Measurements from ENCODE around the gene SLC35B2.
A peak's percentile ranks its signal among the peaks of the same experiment; 100 is the strongest.

Gene SLC35B2

DNA sequence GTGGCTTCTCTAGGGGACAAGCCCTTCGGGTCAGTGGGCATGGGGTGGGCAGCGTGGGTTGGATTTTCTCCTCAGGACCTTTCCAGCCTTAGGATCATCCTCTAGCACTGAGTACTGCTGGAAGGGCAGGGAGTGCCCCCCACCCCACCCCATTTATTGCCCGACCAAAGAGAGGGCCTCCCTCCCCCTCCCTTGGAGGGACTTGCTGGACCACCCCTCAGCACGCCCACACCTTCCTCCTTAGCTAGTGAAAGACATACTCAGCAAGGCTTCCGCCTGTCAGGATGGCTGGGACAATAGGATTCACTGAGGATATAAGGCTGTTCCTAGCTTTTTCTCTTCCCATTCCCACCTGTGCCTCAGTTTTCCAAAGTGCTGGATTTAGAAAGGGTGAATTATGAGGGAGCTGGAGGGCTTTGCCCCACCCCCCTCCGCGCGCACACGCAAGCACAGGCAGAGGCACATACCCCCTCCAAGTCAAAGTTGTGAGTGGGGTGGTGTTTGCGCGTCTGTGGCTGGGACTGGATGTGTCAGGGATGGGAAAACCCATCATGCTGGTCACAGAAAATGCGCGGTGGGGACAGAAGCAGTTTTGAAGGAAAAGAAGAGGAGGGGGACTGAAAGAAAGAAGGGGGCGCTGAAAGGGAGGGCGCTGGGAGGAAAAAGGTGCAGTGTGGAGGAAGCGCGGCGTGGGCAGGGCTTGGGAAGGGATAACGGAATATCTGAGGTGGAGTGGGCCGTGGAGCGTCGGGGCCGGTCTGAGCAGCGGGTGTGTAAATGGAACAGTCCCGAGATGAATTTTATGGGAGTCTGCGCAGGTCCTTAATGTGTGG, 34.6 kb downstream of the SLC35B2 start (continued):
- TF ChIP-seq, protein P1, sequence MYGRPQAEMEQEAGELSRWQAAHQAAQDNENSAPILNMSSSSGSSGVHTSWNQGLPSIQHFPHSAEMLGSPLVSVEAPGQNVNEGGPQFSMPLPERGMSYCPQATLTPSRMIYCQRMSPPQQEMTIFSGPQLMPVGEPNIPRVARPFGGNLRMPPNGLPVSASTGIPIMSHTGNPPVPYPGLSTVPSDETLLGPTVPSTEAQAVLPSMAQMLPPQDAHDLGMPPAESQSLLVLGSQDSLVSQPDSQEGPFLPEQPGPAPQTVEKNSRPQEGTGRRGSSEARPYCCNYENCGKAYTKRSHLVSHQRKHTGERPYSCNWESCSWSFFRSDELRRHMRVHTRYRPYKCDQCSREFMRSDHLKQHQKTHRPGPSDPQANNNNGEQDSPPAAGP (tag by site-specific recombination; IDR thresholded peaks at IDR 0.05): 0 out of 2 replicates have a peak, but pooled peaks have one; percentile 13
- no peak for TF ChIP-seq ZNF791 (tag by site-specific recombination; IDR thresholded peaks at IDR 0.05)
- TF ChIP-seq ZNF585B (tag by site-specific recombination; IDR thresholded peaks at IDR 0.05): no peak
- no peak for TF ChIP-seq HOXD13 (CRISPR knock-in tag; IDR thresholded peaks at IDR 0.05; ENCODE audit: borderline replicate concordance)
- TF ChIP-seq ZNF239 (tag by site-specific recombination; IDR thresholded peaks at IDR 0.05): no peak
- TF ChIP-seq ZNF174 (tag by site-specific recombination; IDR thresholded peaks at IDR 0.05): no peak
- no peak for TF ChIP-seq ZNF768 (tag by site-specific recombination; IDR thresholded peaks at IDR 0.05)
- TF ChIP-seq, protein P2, sequence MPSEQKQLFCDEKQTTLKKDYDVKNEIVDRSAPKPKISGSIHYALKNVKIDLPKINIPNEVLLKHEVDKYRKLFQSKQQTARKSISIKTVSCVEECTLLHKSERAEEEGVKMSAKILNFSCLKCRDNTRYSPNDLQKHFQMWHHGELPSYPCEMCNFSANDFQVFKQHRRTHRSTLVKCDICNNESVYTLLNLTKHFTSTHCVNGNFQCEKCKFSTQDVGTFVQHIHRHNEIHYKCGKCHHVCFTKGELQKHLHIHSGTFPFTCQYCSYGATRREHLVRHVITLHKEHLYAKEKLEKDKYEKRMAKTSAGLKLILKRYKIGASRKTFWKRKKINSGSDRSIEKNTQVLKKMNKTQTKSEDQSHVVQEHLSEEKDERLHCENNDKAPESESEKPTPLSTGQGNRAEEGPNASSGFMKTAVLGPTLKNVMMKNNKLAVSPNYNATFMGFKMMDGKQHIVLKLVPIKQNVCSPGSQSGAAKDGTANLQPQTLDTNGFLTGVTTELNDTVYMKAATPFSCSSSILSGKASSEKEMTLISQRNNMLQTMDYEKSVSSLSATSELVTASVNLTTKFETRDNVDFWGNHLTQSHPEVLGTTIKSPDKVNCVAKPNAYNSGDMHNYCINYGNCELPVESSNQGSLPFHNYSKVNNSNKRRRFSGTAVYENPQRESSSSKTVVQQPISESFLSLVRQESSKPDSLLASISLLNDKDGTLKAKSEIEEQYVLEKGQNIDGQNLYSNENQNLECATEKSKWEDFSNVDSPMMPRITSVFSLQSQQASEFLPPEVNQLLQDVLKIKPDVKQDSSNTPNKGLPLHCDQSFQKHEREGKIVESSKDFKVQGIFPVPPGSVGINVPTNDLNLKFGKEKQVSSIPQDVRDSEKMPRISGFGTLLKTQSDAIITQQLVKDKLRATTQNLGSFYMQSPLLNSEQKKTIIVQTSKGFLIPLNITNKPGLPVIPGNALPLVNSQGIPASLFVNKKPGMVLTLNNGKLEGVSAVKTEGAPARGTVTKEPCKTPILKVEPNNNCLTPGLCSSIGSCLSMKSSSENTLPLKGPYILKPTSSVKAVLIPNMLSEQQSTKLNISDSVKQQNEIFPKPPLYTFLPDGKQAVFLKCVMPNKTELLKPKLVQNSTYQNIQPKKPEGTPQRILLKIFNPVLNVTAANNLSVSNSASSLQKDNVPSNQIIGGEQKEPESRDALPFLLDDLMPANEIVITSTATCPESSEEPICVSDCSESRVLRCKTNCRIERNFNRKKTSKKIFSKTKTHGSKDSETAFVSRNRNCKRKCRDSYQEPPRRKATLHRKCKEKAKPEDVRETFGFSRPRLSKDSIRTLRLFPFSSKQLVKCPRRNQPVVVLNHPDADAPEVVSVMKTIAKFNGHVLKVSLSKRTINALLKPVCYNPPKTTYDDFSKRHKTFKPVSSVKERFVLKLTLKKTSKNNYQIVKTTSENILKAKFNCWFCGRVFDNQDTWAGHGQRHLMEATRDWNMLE (tag by site-specific recombination; conservative IDR thresholded peaks at IDR 0.05; ENCODE audit: low read depth): no peak
- no peak for TF ChIP-seq ZNF510 (tag by site-specific recombination; IDR thresholded peaks at IDR 0.05; ENCODE audit: insufficient replicate concordance)
- no peak for TF ChIP-seq KLF8 (tag by site-specific recombination; IDR thresholded peaks at IDR 0.05)
- TF ChIP-seq, protein P3, sequence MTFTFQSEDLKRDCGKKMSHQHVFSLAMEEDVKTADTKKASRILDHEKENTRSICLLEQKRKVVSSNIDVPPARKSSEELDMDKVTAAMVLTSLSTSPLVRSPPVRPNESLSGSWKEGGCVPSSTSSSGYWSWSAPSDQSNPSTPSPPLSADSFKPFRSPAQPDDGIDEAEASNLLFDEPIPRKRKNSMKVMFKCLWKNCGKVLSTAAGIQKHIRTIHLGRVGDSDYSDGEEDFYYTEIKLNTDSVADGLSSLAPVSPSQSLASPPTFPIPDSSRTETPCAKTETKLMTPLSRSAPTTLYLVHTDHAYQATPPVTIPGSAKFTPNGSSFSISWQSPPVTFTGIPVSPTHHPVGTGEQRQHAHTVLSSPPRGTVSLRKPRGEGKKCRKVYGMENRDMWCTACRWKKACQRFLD (tag by site-specific recombination; IDR thresholded peaks at IDR 0.05): no peak
- TF ChIP-seq, protein P4, sequence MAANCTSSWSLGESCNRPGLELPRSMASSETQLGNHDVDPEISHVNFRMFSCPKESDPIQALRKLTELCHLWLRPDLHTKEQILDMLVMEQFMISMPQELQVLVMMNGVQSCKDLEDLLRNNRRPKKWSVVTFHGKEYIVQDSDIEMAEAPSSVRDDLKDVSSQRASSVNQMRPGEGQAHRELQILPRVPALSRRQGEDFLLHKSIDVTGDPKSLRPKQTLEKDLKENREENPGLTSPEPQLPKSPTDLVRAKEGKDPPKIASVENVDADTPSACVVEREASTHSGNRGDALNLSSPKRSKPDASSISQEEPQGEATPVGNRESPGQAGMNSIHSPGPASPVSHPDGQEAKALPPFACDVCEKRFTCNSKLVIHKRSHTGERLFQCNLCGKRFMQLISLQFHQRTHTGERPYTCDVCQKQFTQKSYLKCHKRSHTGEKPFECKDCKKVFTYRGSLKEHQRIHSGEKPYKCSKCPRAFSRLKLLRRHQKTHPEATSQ (tag by site-specific recombination; IDR thresholded peaks at IDR 0.05): no peak
- peak; percentile 43; the same call in 1 of the 2 replicates for TF ChIP-seq ZNF366 (tag by site-specific recombination; conservative IDR thresholded peaks at IDR 0.05)
- TF ChIP-seq, protein P5, sequence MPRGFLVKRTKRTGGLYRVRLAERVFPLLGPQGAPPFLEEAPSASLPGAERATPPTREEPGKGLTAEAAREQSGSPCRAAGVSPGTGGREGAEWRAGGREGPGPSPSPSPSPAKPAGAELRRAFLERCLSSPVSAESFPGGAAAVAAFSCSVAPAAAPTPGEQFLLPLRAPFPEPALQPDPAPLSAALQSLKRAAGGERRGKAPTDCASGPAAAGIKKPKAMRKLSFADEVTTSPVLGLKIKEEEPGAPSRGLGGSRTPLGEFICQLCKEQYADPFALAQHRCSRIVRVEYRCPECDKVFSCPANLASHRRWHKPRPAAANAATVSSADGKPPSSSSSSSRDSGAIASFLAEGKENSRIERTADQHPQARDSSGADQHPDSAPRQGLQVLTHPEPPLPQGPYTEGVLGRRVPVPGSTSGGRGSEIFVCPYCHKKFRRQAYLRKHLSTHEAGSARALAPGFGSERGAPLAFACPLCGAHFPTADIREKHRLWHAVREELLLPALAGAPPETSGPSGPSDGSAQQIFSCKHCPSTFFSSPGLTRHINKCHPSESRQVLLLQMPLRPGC (tag by site-specific recombination; IDR thresholded peaks at IDR 0.05): no peak
- no peak for TF ChIP-seq SCRT1 (tag by site-specific recombination; IDR thresholded peaks at IDR 0.05; ENCODE audit: borderline replicate concordance)
- TF ChIP-seq, protein P6, sequence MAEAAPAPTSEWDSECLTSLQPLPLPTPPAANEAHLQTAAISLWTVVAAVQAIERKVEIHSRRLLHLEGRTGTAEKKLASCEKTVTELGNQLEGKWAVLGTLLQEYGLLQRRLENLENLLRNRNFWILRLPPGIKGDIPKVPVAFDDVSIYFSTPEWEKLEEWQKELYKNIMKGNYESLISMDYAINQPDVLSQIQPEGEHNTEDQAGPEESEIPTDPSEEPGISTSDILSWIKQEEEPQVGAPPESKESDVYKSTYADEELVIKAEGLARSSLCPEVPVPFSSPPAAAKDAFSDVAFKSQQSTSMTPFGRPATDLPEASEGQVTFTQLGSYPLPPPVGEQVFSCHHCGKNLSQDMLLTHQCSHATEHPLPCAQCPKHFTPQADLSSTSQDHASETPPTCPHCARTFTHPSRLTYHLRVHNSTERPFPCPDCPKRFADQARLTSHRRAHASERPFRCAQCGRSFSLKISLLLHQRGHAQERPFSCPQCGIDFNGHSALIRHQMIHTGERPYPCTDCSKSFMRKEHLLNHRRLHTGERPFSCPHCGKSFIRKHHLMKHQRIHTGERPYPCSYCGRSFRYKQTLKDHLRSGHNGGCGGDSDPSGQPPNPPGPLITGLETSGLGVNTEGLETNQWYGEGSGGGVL (tag by site-specific recombination; IDR thresholded peaks at IDR 0.05): peak; percentile 46; the same call in 1 of the 2 replicates
- TF ChIP-seq ZNF404 (tag by site-specific recombination; IDR thresholded peaks at IDR 0.05): no peak
- TF ChIP-seq WT1 (tag by site-specific recombination; IDR thresholded peaks at IDR 0.05): no peak
- TF ChIP-seq, protein P7, sequence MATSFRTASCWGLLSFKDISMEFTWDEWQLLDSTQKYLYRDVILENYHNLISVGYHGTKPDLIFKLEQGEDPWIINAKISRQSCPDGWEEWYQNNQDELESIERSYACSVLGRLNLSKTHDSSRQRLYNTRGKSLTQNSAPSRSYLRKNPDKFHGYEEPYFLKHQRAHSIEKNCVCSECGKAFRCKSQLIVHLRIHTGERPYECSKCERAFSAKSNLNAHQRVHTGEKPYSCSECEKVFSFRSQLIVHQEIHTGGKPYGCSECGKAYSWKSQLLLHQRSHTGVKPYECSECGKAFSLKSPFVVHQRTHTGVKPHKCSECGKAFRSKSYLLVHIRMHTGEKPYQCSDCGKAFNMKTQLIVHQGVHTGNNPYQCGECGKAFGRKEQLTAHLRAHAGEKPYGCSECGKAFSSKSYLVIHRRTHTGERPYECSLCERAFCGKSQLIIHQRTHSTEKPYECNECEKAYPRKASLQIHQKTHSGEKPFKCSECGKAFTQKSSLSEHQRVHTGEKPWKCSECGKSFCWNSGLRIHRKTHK (tag by site-specific recombination; IDR thresholded peaks at IDR 0.05): no peak
- TF ChIP-seq, protein P8, sequence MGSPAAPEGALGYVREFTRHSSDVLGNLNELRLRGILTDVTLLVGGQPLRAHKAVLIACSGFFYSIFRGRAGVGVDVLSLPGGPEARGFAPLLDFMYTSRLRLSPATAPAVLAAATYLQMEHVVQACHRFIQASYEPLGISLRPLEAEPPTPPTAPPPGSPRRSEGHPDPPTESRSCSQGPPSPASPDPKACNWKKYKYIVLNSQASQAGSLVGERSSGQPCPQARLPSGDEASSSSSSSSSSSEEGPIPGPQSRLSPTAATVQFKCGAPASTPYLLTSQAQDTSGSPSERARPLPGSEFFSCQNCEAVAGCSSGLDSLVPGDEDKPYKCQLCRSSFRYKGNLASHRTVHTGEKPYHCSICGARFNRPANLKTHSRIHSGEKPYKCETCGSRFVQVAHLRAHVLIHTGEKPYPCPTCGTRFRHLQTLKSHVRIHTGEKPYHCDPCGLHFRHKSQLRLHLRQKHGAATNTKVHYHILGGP (tag by site-specific recombination; IDR thresholded peaks at IDR 0.05): no peak
- no peak for TF ChIP-seq ZNF830 (tag by site-specific recombination; IDR thresholded peaks at IDR 0.05; ENCODE audit: low read depth)
- TF ChIP-seq ZNF664 (tag by site-specific recombination; IDR thresholded peaks at IDR 0.05): no peak
- no peak; the same call in 1 of the 2 replicates for TF ChIP-seq GLIS2 (tag by site-specific recombination; IDR thresholded peaks at IDR 0.05)

Measured in HEK293 (cell line).